Activated CD8-positive, alpha-beta T cell treated with anti-CD3 and anti-CD28 coated beads, Interleukin-2, amount 10 ng/mL, durations not matched to agents 7 days and 5 days (primary cell): Measurements from ENCODE around the gene SCGB1C1. TPM values are rescaled to one million over a fixed set of nuclear protein-coding genes. Genes with fewer than 3 reads are reported as not detected.
A peak's percentile ranks its signal among the peaks of the same experiment; 100 is the strongest.
"Not testable (repeated sequence)": the region's sequence is repeated elsewhere in the genome, so short reads cannot be mapped to it uniquely, and the experiment has no call there.

Experiments
- ATAC-seq: fragments of 150-1000 bp; cut with Tn5 transposase; one replicate; pipeline ENCODE4 v1.10.0; 2021; ENCODE audit warnings: moderate library complexity
- CTCF ChIA-PET: fragments of 350-600 bp; sonication (Branson Sonifier 250); formaldehyde crosslinking; loops from one replicate; lab custom pipeline; 2021; ENCODE audit warnings: antibody characterized with exemption; lab: Charles Lee
- POLR2A ChIA-PET: fragments of 350-600 bp; sonication (Branson Sonifier 250); formaldehyde crosslinking; loops from one replicate; lab custom pipeline; 2021; ENCODE audit warnings: antibody characterized with exemption; lab: Charles Lee
- DNase-seq: peaks from one replicate; pipeline ENCODE4 v3.0.0-alpha.2; 2020
- H3K27ac Mint-ChIP-seq: one replicate; pipeline ENCODE4 v1.8.0; 2021; ENCODE audit warnings: mild to moderate bottlenecking, mixed read lengths
- H3K27me3 Mint-ChIP-seq: one replicate; pipeline ENCODE4 v1.8.0; 2021; ENCODE audit warnings: low read depth, mixed read lengths
- H3K36me3 Mint-ChIP-seq: one replicate; pipeline ENCODE4 v1.8.0; 2021; ENCODE audit warnings: low read depth, mixed read lengths
- H3K4me1 Mint-ChIP-seq: one replicate; pipeline ENCODE4 v1.8.0; 2021; ENCODE audit warnings: low read depth, mixed read lengths
- H3K4me3 Mint-ChIP-seq: one replicate; pipeline ENCODE4 v1.8.0; 2021; ENCODE audit warnings: mild to moderate bottlenecking, mixed read lengths
- H3K9me3 Mint-ChIP-seq: one replicate; pipeline ENCODE4 v1.8.0; 2022; ENCODE audit warnings: mixed read lengths; ENCODE audit not compliant: insufficient read depth
- total RNA-seq, 2 experiments: library from RNA; stranded (reverse); gene quantifications; one replicate each; pipeline ENCODE4 v1.2.3, GENCODE V29; 2021

The SCGB1C1 gene
- not detected for total RNA-seq

DNA sequence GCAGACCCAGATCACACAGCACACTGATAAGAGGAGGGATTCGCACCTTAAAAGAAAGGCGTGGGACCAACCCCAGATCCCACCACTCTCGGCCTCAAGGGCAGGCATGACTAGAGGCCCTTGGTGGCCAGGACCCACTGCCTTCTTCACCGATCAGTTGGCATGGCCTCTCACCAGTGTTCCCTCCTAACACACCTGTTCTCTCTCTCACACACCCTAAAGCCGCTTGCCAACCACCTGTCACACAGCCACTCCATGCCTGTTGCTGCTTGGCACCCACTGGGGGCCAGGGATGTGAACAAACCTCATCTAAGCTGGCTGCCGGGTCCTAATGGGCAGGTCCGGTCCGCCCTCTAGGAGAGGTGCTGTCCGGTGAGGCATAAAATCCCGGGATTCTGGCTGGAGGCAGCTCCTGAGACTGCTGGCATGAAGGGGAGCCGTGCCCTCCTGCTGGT is at the start of gene SCGB1C1:
Gene SCGB1C1 (plus strand): TSS at position 405 of the 455 bp plus-strand sequence. CDS start 22 bp downstream, at position 427.
- not testable (repeated sequence) for ATAC-seq

DNA sequence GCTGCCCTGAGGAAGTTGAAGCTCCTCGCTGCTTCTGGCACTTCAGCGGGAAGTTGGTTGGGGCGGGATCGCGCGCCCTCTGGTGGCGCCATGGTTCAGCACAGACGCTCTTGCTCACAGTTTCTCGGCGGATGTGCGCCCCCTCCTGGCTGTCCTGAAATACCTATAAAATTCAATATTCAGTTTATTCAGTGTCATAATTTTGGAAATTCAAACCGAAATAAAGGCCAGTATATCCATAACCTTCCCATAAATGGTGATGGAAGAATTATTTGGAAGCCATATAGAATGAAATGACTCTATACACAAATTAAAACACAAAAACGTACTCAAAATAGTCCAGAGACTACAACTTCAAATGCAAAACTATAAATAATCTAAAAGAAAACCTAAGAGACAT is 12.6 kb upstream of the SCGB1C1 start:
- H3K36me3 Mint-ChIP-seq, H3K9me3 Mint-ChIP-seq, CTCF ChIA-PET, H3K27me3 Mint-ChIP-seq, H3K4me1 Mint-ChIP-seq, POLR2A ChIA-PET, ATAC-seq, H3K27ac Mint-ChIP-seq, DNase-seq, H3K4me3 Mint-ChIP-seq: not testable (repeated sequence)

More for the DNA sequence above, at the start of gene SCGB1C1:
- POLR2A ChIA-PET, H3K27me3 Mint-ChIP-seq, H3K9me3 Mint-ChIP-seq, H3K36me3 Mint-ChIP-seq, H3K4me3 Mint-ChIP-seq, DNase-seq, H3K27ac Mint-ChIP-seq, H3K4me1 Mint-ChIP-seq, CTCF ChIA-PET: not testable (repeated sequence)

DNA sequence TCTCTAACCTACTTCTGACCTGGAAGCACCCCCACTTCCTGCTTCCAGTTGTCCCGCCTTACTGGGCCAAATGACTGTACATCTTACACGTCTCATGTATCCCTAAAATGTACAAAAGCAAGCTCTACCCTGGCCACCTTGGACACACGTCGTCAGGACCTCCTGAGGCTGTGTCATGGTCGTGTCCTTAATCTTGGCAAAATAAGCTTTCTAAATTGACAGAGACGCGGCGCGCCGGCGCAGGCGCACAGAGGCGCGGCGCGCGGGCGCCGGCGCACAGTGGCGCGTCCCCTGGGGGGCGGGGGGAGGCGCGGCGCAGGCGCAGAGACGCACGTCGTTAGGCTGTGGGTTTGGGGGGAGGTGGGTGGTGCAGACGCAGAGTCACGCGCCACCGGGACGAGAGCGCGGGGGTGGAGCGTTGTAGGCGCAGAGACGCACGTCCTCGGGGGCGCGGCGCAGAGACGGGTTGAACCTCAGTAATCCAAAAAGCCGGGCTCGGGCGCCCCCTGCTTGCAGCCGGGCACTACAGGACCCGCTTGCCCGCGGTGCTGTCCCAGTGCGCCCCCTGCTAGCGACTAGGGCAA is 3.6 kb upstream of the SCGB1C1 start:
- ATAC-seq = peak; percentile 34
- CTCF ChIA-PET, DNase-seq, H3K9me3 Mint-ChIP-seq, H3K4me1 Mint-ChIP-seq, POLR2A ChIA-PET, H3K4me3 Mint-ChIP-seq, H3K27ac Mint-ChIP-seq, H3K36me3 Mint-ChIP-seq, H3K27me3 Mint-ChIP-seq: not testable (repeated sequence)

DNA sequence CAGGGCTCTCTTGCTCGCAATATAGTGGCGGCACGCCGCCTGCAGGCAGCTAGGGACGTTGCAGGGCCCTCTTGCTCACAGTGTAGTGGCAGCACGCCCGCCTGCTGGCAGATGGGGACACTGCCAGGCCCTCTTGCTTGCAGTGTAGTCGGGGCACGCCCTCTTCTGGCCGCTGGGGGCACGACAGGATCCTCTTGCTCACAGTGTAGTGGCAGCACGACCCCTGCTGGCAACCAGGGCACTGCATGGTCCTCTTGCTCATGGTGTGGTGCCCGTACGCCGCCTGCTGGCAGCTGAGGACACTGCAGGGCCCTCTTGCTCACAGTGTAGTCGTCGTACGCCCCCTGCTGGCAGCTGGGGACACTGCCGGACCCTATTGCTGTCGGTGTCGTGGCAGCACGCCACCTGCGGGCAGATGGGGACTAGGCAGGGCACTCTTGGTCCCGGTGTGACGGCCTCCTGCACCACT is 3.0 kb upstream of the SCGB1C1 start:
- ATAC-seq = peak; percentile 69
- CTCF ChIA-PET, H3K27me3 Mint-ChIP-seq, H3K4me1 Mint-ChIP-seq, H3K27ac Mint-ChIP-seq, H3K36me3 Mint-ChIP-seq, H3K4me3 Mint-ChIP-seq, POLR2A ChIA-PET, H3K9me3 Mint-ChIP-seq: not testable (repeated sequence)
- peak; percentile 36 for DNase-seq

DNA sequence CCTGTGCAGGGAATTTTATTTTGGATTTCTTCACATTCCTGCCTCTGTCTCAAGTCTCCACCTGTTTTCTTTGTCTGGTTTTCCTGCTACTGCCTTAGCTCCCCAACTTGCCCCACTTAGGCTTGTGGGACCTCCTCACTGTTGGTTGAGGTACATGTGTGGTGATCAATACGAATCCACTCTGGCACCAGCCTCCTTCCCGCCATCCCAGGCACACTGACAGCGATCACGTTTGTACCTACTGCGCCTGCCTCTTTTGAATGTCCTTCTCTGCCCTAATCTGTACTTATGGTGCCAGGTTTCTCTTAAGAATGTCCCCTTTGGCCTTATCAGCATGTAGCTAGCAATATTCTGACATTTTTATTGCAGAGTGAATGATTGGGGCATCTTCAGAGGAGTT is 2.3 kb upstream of the SCGB1C1 start:
- H3K27me3 Mint-ChIP-seq, H3K9me3 Mint-ChIP-seq, H3K27ac Mint-ChIP-seq, H3K4me1 Mint-ChIP-seq, CTCF ChIA-PET, DNase-seq, POLR2A ChIA-PET, ATAC-seq, H3K4me3 Mint-ChIP-seq, H3K36me3 Mint-ChIP-seq: not testable (repeated sequence)

DNA sequence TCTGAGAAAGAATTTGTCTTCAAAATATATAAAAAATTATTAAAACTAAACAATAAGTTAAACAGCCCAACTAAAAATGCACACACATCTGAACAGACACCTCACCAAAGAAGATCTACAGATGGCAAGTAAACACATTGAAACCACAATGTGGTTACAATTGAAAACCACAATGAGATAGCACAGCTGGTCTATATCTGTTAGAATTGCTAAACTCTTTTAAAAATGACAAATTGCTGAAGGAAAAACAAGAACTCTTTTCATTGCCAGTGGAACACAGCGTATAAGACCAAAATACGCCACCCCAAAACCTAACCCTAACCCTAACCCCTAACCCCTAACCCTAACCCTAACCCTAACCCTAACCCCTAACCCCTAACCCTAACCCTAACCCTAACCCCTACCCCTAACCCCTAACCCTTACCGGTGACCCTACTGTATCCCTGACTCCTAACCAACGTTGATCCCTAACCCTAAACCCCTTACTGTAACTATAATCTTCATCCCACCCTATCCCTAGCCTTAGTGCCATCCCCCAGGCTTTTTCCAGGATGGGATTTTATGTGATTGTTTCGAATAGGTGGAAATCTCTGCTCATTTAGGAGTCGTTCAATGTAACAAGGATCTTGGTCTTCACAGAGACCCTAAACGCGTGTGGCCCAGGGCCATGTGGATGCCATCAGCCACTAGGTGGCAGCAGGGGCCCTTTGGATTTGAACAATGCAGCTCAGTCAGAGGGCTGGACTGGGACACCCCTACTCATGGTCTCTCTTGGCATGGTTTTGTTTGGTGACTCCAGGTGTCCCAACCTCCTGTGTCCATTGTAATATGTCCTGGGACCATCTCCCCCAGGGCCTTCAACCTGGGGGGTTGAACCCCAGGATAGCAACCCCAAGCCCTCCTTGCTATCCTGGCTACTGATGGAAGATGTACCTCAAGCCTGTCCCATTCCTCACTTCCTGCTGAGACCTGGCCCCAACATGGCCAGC is 1.1 kb upstream of the SCGB1C1 start:
- H3K9me3 Mint-ChIP-seq, H3K27me3 Mint-ChIP-seq, H3K4me3 Mint-ChIP-seq, H3K4me1 Mint-ChIP-seq, H3K27ac Mint-ChIP-seq, CTCF ChIA-PET, H3K36me3 Mint-ChIP-seq, POLR2A ChIA-PET: not testable (repeated sequence)
- DNase-seq (peak; percentile 20), ATAC-seq (peak; percentile 66)

DNA sequence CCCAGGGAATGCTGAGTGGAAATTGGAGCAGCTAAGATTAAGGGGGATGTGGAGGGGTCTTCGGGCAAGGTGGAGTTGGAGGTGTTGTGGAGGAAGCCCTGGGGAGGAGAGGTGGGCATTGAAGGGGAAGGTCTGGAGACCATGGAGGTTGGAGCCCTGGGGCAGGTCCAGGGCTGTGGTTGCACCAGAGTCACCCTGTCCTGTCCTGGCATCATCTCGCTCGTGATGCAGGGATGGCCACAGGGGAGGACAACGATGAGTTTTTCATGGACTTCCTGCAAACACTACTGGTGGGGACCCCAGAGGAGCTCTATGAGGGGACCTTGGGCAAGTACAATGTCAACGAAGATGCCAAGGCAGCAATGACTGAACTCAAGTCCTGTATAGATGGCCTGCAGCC is 603 bp downstream of the SCGB1C1 start:
- ATAC-seq, H3K27me3 Mint-ChIP-seq, H3K9me3 Mint-ChIP-seq, H3K4me1 Mint-ChIP-seq, H3K4me3 Mint-ChIP-seq, H3K36me3 Mint-ChIP-seq, POLR2A ChIA-PET, CTCF ChIA-PET, H3K27ac Mint-ChIP-seq: not testable (repeated sequence)
- DNase-seq = peak; percentile 19

DNA sequence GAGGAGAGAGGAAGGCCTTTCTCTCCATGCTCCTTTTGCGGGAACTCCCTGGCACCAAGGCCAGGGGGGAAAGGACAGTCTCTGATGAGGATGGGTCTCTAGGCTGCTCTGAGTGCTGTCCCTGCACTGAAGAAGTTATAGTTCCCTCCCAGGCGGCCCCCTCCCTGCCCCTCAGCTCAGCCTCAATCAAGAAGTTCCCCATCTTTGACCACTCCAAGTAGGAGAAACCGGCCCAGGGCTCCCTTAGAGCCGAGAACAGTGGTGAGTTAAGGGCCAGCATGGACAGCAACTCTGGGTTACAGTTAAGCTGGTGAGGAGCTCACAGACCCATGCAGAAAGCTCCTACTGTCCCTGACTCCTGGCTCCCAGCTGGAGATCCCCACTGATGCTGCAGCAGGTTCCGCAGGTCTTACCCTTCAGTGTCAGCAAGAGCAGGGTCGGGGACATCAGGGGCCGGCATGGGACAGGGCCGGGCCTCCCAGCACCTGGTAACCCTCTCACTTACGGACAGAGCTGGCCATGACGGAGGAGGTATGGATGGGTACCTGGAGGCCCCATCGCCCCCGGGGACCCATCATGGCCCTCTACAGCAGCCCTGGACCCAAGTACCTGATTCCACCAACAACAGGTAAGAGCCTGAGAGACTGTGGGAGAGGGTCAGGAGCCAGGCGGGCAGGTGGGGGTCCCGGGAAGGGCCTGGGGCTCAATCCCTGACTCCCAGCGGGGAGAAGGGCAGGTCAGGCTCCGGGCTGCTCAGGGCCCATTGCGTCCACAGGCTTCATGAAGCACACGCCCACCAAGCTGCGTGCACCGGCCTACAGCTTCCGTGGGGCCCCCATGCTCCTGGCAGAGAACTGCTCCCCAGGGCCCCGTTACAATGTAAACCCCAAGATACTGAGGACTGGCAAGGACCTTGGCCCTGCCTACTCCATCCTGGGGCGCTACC is 4.2 kb downstream of the SCGB1C1 start:
- no peak overlapping the region for H3K4me3 Mint-ChIP-seq
- DNase-seq = peak; percentile 19
- no peak overlapping the region for H3K27ac Mint-ChIP-seq
- H3K9me3 Mint-ChIP-seq = no peaks in the 10 kb centered on the region
- CTCF ChIA-PET = interaction anchor here (1.3 kb wide), 1 partner anchor 53 kb away, joined by 4 read pairs; no protein-coding TSS in a partner anchor
- no peak for ATAC-seq
- H3K4me1 Mint-ChIP-seq = peaks cover 12% of the 10 kb centered on the region
- no peaks in the 10 kb centered on the region for H3K36me3 Mint-ChIP-seq
- POLR2A ChIA-PET = no interaction called here
- no peaks in the 10 kb centered on the region for H3K27me3 Mint-ChIP-seq

DNA sequence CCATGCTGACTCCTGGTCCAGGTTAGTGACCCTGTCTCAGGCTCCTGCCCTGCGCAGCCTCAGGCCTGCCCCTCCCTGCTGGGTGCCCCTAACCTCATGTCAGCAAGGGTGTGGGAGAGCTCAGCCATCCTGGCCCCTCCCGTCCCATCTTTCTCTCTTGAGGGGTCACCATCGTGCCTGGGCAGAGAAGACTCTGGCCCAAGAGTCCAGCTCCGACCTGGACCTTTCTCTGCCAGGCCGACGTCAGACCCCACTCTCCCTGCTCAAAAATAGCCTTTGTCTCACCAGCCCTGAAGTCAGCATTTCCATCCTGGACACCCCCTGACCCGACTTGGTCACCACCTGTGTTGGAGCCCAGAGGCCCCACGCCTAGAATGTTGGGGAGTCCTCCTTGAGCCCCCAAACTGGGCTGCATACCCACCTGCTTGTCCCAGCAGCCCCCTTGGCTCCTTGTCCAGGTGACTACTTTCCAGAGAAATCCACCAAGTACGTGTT is 4.9 kb downstream of the SCGB1C1 start:
- H3K4me1 Mint-ChIP-seq = peaks cover 17% of the 10 kb centered on the region
- H3K27me3 Mint-ChIP-seq = no peaks in the 10 kb centered on the region
- ChIA-PET POLR2A (no interaction called here), CTCF (interaction anchor here (1.3 kb wide), 1 partner anchor 53 kb away, joined by 4 read pairs; no protein-coding TSS in a partner anchor)
- no peak overlapping the region for H3K27ac Mint-ChIP-seq
- no peak overlapping the region for H3K4me3 Mint-ChIP-seq
- peak; percentile 20 for DNase-seq
- no peaks in the 10 kb centered on the region for H3K9me3 Mint-ChIP-seq
- ATAC-seq = no peak
- H3K36me3 Mint-ChIP-seq = no peaks in the 10 kb centered on the region

DNA sequence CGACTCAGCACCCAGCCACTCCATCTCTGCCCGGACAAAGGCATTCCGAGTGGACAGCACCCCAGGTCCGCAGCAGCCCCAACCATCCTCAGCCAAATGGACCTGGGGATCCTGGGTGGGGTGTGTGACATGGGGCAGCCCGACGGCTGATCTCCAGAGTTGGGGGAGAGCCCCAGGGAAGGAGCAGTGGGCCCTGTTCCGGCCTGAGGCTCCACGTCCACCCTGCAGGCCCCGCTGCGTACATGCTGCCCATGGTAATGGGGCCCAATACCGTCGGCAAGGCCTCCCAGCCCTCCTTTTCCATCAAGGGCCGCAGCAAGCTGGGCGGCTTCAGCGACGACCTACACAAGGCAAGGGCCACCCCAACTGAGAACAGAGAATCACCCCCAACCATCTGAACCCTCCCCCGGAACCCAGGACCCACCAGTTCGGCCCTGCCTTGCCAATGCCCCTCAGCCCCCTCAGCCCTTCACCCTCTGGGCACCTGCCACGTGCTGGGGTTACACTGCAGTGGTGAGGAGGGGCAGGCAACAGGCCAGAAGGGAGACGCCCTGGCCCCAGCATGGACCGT is 5.4 kb downstream of the SCGB1C1 start:
- ATAC-seq = no peak

DNA sequence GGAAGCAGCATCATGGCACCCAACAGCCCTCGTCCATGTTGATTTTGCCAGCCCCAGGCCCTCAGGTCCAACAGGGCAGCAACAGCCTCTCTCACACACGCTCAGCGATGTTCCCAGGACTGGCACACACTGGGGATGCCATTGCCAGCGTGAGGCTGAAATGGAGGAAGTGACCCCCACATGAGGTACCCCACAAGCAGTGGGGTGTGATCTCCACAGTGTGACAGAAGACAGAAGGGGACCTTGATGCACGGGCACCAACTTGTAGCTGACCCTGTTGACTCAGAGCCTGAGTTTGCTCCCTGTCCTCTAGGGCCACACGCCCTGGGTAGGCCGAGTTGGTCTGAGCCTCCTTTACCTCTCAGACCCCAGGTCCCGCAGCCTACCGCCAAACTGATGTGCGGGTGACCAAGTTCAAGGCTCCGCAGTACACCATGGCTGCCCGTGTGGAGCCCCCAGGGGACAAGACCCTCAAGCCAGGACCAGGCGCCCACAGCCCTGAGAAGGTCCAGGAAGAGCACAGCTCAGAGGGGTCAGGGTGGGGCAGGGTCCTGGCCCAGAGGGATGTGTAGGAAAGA is 6.2 kb downstream of the SCGB1C1 start:
- Mint-ChIP-seq H3K9me3 (no peaks in the 10 kb centered on the region), H3K36me3 (peaks cover 11% of the 10 kb centered on the region), H3K4me3 (no peak overlapping the region), H3K4me1 (peaks cover 31% of the 10 kb centered on the region), H3K27me3 (no peaks in the 10 kb centered on the region), H3K27ac (no peak overlapping the region)
- peak; percentile 19 for DNase-seq
- no peak for ATAC-seq
- CTCF ChIA-PET = no interaction called here
- POLR2A ChIA-PET = no interaction called here

More for the DNA sequence above, 5.4 kb downstream of the SCGB1C1 start:
- Mint-ChIP-seq H3K36me3 (peaks cover 3% of the 10 kb centered on the region), H3K4me1 (peaks cover 23% of the 10 kb centered on the region), H3K27me3 (no peaks in the 10 kb centered on the region), H3K4me3 (no peak overlapping the region), H3K27ac (peak overlapping the region; percentile 44), H3K9me3 (no peaks in the 10 kb centered on the region)
- ChIA-PET CTCF (no interaction called here), POLR2A (no interaction called here)
- DNase-seq = peak; percentile 16
